Measurements from ENCODE around the gene ARID1A.

Gene ARID1A

GRCh38 chr1:26781206-26781825, 85.5 kb downstream of the ARID1A start:
- Histone ChIP-seq H3K36me3 (ENCODE audit: insufficient read depth, low read length) (peaks cover 21% of the 10 kb centered on the region), H2AFZ (ENCODE audit: low read length, unreplicated experiment) (no peak overlapping the region), H3K27ac (ENCODE audit: low read depth, low read length) (no peak overlapping the region), H3K27me3 (ENCODE audit: insufficient read depth, low read length) (no peaks in the 10 kb centered on the region), H3K4me3 (ENCODE audit: low read depth, low read length) (no peak overlapping the region), H3K79me2 (ENCODE audit: control insufficient read depth, insufficient read depth, low read length, unreplicated experiment) (no peaks in the 10 kb centered on the region), H3K4me1 (ENCODE audit: control insufficient read depth, insufficient read depth, low read length, unreplicated experiment) (peaks cover 28% of the 10 kb centered on the region)

- H3K79me2 ChIP-seq (ENCODE audit: control insufficient read depth, insufficient read depth, low read length, unreplicated experiment), result no peaks in the 10 kb centered on the region
- peaks cover 13% of the 10 kb centered on the region for H3K36me3 ChIP-seq (ENCODE audit: insufficient read depth, low read length)
- H3K4me1 ChIP-seq (ENCODE audit: control insufficient read depth, insufficient read depth, low read length, unreplicated experiment), result peaks cover 40% of the 10 kb centered on the region
Observed at GRCh38 chr1:26782521-26783212, 86.9 kb downstream of the ARID1A start.

GRCh38 chr1:26783646-26784022, 87.8 kb downstream of the ARID1A start:
- Histone ChIP-seq H3K27ac (ENCODE audit: low read depth, low read length) (no peak overlapping the region; the same call in 1 of the 2 replicates), H3K36me3 (ENCODE audit: insufficient read depth, low read length) (peaks cover 8% of the 10 kb centered on the region; the same call in 1 of the 2 replicates), H3K79me2 (ENCODE audit: control insufficient read depth, insufficient read depth, low read length, unreplicated experiment) (no peaks in the 10 kb centered on the region), H3K4me1 (ENCODE audit: control insufficient read depth, insufficient read depth, low read length, unreplicated experiment) (peaks cover 40% of the 10 kb centered on the region), H3K27me3 (ENCODE audit: insufficient read depth, low read length) (no peaks in the 10 kb centered on the region), H3K4me3 (ENCODE audit: low read depth, low read length) (no peak overlapping the region), H2AFZ (ENCODE audit: low read length, unreplicated experiment) (no peak overlapping the region)

More at GRCh38 chr1:26782521-26783212, 86.9 kb downstream of the ARID1A start:
- Histone ChIP-seq H3K4me3 (ENCODE audit: low read depth, low read length) (no peak overlapping the region), H2AFZ (ENCODE audit: low read length, unreplicated experiment) (no peak overlapping the region), H3K27ac (ENCODE audit: low read depth, low read length) (peak overlapping the region; percentile 5; the same call in 1 of the 2 replicates), H3K27me3 (ENCODE audit: insufficient read depth, low read length) (no peaks in the 10 kb centered on the region)

- Histone ChIP-seq H3K27ac (ENCODE audit: low read depth, low read length) (peak overlapping the region; percentile 43), H2AFZ (ENCODE audit: low read length, unreplicated experiment) (no peak overlapping the region), H3K4me1 (ENCODE audit: control insufficient read depth, insufficient read depth, low read length, unreplicated experiment) (peaks cover 40% of the 10 kb centered on the region), H3K4me3 (ENCODE audit: low read depth, low read length) (no peak overlapping the region), H3K27me3 (ENCODE audit: insufficient read depth, low read length) (no peaks in the 10 kb centered on the region), H3K36me3 (ENCODE audit: insufficient read depth, low read length) (peaks cover 4% of the 10 kb centered on the region; the same call in 1 of the 2 replicates), H3K79me2 (ENCODE audit: control insufficient read depth, insufficient read depth, low read length, unreplicated experiment) (no peaks in the 10 kb centered on the region)
Observed at GRCh38 chr1:26784023-26784871, 88.4 kb downstream of the ARID1A start.

- Histone ChIP-seq H3K27ac (ENCODE audit: low read depth, low read length) (peak overlapping the region; percentile 43), H3K36me3 (ENCODE audit: insufficient read depth, low read length) (peaks cover 4% of the 10 kb centered on the region; the same call in 1 of the 2 replicates), H3K79me2 (ENCODE audit: control insufficient read depth, insufficient read depth, low read length, unreplicated experiment) (no peaks in the 10 kb centered on the region), H2AFZ (ENCODE audit: low read length, unreplicated experiment) (no peak overlapping the region), H3K27me3 (ENCODE audit: insufficient read depth, low read length) (no peaks in the 10 kb centered on the region), H3K4me3 (ENCODE audit: low read depth, low read length) (no peak overlapping the region), H3K4me1 (ENCODE audit: control insufficient read depth, insufficient read depth, low read length, unreplicated experiment) (peaks cover 46% of the 10 kb centered on the region)
Observed at GRCh38 chr1:26784886-26785285, 89.1 kb downstream of the ARID1A start.

GRCh38 chr1:26785611-26786436, 90.0 kb downstream of the ARID1A start:
- H2AFZ ChIP-seq (ENCODE audit: low read length, unreplicated experiment), result no peak overlapping the region
- H3K27me3 ChIP-seq (ENCODE audit: insufficient read depth, low read length), result no peaks in the 10 kb centered on the region
- H3K4me1 ChIP-seq (ENCODE audit: control insufficient read depth, insufficient read depth, low read length, unreplicated experiment), result peaks cover 48% of the 10 kb centered on the region
- peaks cover 4% of the 10 kb centered on the region; the same call in 1 of the 2 replicates for H3K36me3 ChIP-seq (ENCODE audit: insufficient read depth, low read length)
- H3K27ac ChIP-seq (ENCODE audit: low read depth, low read length), result peak overlapping the region; percentile 98
- no peaks in the 10 kb centered on the region for H3K79me2 ChIP-seq (ENCODE audit: control insufficient read depth, insufficient read depth, low read length, unreplicated experiment)
- H3K4me3 ChIP-seq (ENCODE audit: low read depth, low read length), result peak overlapping the region; percentile 83; the same call in 1 of the 2 replicates

GRCh38 chr1:26786437-26787380, 90.9 kb downstream of the ARID1A start:
- Histone ChIP-seq H3K79me2 (ENCODE audit: control insufficient read depth, insufficient read depth, low read length, unreplicated experiment) (no peaks in the 10 kb centered on the region), H2AFZ (ENCODE audit: low read length, unreplicated experiment) (peak overlapping the region; percentile 85), H3K4me1 (ENCODE audit: control insufficient read depth, insufficient read depth, low read length, unreplicated experiment) (peaks cover 48% of the 10 kb centered on the region), H3K27me3 (ENCODE audit: insufficient read depth, low read length) (no peaks in the 10 kb centered on the region), H3K36me3 (ENCODE audit: insufficient read depth, low read length) (peaks cover 4% of the 10 kb centered on the region; the same call in 1 of the 2 replicates), H3K27ac (ENCODE audit: low read depth, low read length) (peak overlapping the region; percentile 98), H3K4me3 (ENCODE audit: low read depth, low read length) (peak overlapping the region; percentile 83)

- Histone ChIP-seq H2AFZ (ENCODE audit: low read length, unreplicated experiment) (peak overlapping the region; percentile 85), H3K4me3 (ENCODE audit: low read depth, low read length) (peak overlapping the region; percentile 83), H3K79me2 (ENCODE audit: control insufficient read depth, insufficient read depth, low read length, unreplicated experiment) (no peaks in the 10 kb centered on the region), H3K4me1 (ENCODE audit: control insufficient read depth, insufficient read depth, low read length, unreplicated experiment) (peaks cover 48% of the 10 kb centered on the region), H3K27me3 (ENCODE audit: insufficient read depth, low read length) (no peaks in the 10 kb centered on the region), H3K27ac (ENCODE audit: low read depth, low read length) (peak overlapping the region; percentile 98), H3K36me3 (ENCODE audit: insufficient read depth, low read length) (peaks cover 2% of the 10 kb centered on the region; the same call in 1 of the 2 replicates)
Observed at GRCh38 chr1:26787381-26787705, 91.5 kb downstream of the ARID1A start.

- Histone ChIP-seq H3K36me3 (ENCODE audit: insufficient read depth, low read length) (no peaks in the 10 kb centered on the region), H3K27me3 (ENCODE audit: insufficient read depth, low read length) (no peaks in the 10 kb centered on the region), H2AFZ (ENCODE audit: low read length, unreplicated experiment) (peak within 1 kb of the TSS; percentile 85), H3K27ac (ENCODE audit: low read depth, low read length) (peak within 1 kb of the TSS; percentile 98), H3K4me1 (ENCODE audit: control insufficient read depth, insufficient read depth, low read length, unreplicated experiment) (peaks cover 46% of the 10 kb centered on the region), H3K79me2 (ENCODE audit: control insufficient read depth, insufficient read depth, low read length, unreplicated experiment) (no peaks in the 10 kb centered on the region), H3K4me3 (ENCODE audit: low read depth, low read length) (peak within 1 kb of the TSS; percentile 83)
Observed at GRCh38 chr1:26787706-26788514, 92.1 kb downstream of the ARID1A start, which contains the start of gene PIGV. PIGV (plus strand) TSS chr1:26787950; CDS start chr1:26790816, 2,866 bp downstream.
